Hepatocyte (in vitro differentiated cells): ENCODE data around the gene PLEKHA4. TPM values are rescaled to one million over a fixed set of nuclear protein-coding genes. Genes with fewer than 3 reads are reported as not detected.

Experiments
- DNase-seq: peaks from one replicate; pipeline ENCODE4 v3.0.0-alpha.2; 2016; ENCODE audit warnings: low spot score
- H2AFZ ChIP-seq: fragments of 200-600 bp; sonication (generic); 2 replicates; pipeline ENCODE4 v1.6.0; 2016; ENCODE audit warnings: antibody characterized with exemption, mild to moderate bottlenecking
- H3K27ac ChIP-seq: fragments of 200-600 bp; sonication (generic); 2 replicates; pipeline ENCODE4 v1.5.1; 2016; ENCODE audit warnings: mild to moderate bottlenecking
- H3K27me3 ChIP-seq: fragments of 200-600 bp; sonication (generic); 2 replicates; pipeline ENCODE4 v1.6.1; 2016
- H3K36me3 ChIP-seq: fragments of 200-600 bp; sonication (generic); replicated peaks from 2 replicates; pipeline ENCODE4 v1.5.1; 2016; ENCODE audit warnings: low read depth; ENCODE audit not compliant: insufficient read depth
- H3K4me1 ChIP-seq: fragments of 200-600 bp; sonication (generic); 2 replicates; pipeline ENCODE4 v1.5.1; 2016; ENCODE audit warnings: mild to moderate bottlenecking, moderate library complexity; ENCODE audit not compliant: insufficient read depth
- H3K4me2 ChIP-seq: fragments of 200-600 bp; sonication (generic); 2 replicates; pipeline ENCODE4 v1.6.0; 2016
- H3K4me3 ChIP-seq: fragments of 200-600 bp; sonication (generic); 2 replicates; pipeline ENCODE4 v1.5.1; 2016; ENCODE audit warnings: mild to moderate bottlenecking
- H3K79me2 ChIP-seq: fragments of 200-600 bp; sonication (generic); 2 replicates; pipeline ENCODE4 v1.6.0; 2017; ENCODE audit warnings: mild to moderate bottlenecking
- H3K9me2 ChIP-seq: fragments of 200-600 bp; sonication (generic); replicated peaks from 2 replicates; pipeline ENCODE4 v1.6.0; 2017; ENCODE audit warnings: mild to moderate bottlenecking; ENCODE audit not compliant: insufficient read depth
- H3K9me3 ChIP-seq: fragments of 200-600 bp; sonication (generic); 2 replicates; pipeline ENCODE4 v1.5.1; 2016; ENCODE audit warnings: low read depth, mild to moderate bottlenecking
- H4K20me1 ChIP-seq: fragments of 200-600 bp; sonication (generic); 2 replicates; pipeline ENCODE4 v1.6.0; 2016; ENCODE audit warnings: mild to moderate bottlenecking; ENCODE audit not compliant: insufficient read depth, poor library complexity, severe bottlenecking
- CTCF ChIP-seq: fragments of 200-600 bp; sonication (generic); IDR thresholded peaks from 2 replicates; pipeline ENCODE4 v1.5.1; 2016; ENCODE audit warnings: antibody characterized with exemption, mild to moderate bottlenecking; ENCODE audit not compliant: poor library complexity
- EZH2 ChIP-seq: fragments of 200-600 bp; sonication (generic); IDR thresholded peaks from 2 replicates; pipeline ENCODE4 v1.6.1; 2016; ENCODE audit warnings: antibody characterized with exemption, mild to moderate bottlenecking, borderline replicate concordance
- EZH2phosphoT487 ChIP-seq: fragments of 200-600 bp; sonication (generic); IDR thresholded peaks from one replicate; pipeline ENCODE4 v1.6.1; 2018; ENCODE audit warnings: antibody characterized with exemption, mild to moderate bottlenecking, low read depth, moderate library complexity; ENCODE audit not compliant: unreplicated experiment, severe bottlenecking
- WGBS: methylation state at CpG from one replicate; pipeline ENCODE4 v1.1.6; 2016; ENCODE audit warnings: low lambda C conversion rate; ENCODE audit errors: missing lambda C conversion rate; 5-methylcytosine and 5-hydroxymethylcytosine counted together
- polyA plus RNA-seq: library from polyadenylated mRNA; unstranded; fragments of >200 nt; fragmentation: Nextera tagmentation; extraction: Ambion mirVana; gene quantifications from 2 replicates; pipeline ENCODE4 v1.2.1, GENCODE V29; 2016
- total RNA-seq: library from RNA; depleted of rRNA; stranded (reverse); fragments of >200 nt; gene quantifications from 2 replicates; pipeline ENCODE4 v1.2.3, GENCODE V29; 2014

The PLEKHA4 gene
- total and polyA plus RNA-seq, 2 experiments from 2014 or later: 7.3 to 15.1 TPM

DNA sequence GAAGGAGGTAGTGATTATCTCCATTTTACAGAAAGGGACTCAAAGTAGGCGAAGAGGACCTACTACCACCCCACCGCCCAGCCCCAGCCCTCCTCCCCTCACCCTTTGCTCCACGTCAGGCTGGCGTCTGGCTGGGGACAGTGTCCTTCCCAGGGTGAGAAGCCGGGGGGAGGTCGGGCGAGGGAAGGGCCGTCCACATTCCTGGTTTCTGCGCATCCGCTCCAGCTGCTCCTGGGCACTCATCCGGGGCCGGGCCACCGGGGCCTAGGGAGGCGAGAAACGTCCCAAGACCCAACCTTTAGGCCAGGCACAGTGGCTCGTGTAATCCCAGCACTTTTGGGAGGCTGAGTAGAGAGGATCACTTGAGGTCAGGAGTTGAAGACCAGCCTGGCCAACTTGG, 27.4 kb downstream of the PLEKHA4 start:
- H3K79me2 ChIP-seq: no peaks in the 10 kb centered on the region
- H3K27ac ChIP-seq: no peak overlapping the region
- no peaks in the 10 kb centered on the region for H4K20me1 ChIP-seq
- H3K4me2 ChIP-seq: no peak overlapping the region
- H3K9me2 ChIP-seq: no peaks in the 10 kb centered on the region
- H2AFZ ChIP-seq: no peak overlapping the region
- no peaks in the 10 kb centered on the region for H3K4me1 ChIP-seq
- no peak overlapping the region for H3K4me3 ChIP-seq
- 98% methylated on average over 12 of the region's 16 CpGs for WGBS
- no peaks in the 10 kb centered on the region for H3K27me3 ChIP-seq
- DNase-seq: no peak
- no peaks in the 10 kb centered on the region for H3K9me3 ChIP-seq
- H3K36me3 ChIP-seq: no peaks in the 10 kb centered on the region
- TF ChIP-seq EZH2phosphoT487 (no peak), CTCF (no peak), EZH2 (no peak)

DNA sequence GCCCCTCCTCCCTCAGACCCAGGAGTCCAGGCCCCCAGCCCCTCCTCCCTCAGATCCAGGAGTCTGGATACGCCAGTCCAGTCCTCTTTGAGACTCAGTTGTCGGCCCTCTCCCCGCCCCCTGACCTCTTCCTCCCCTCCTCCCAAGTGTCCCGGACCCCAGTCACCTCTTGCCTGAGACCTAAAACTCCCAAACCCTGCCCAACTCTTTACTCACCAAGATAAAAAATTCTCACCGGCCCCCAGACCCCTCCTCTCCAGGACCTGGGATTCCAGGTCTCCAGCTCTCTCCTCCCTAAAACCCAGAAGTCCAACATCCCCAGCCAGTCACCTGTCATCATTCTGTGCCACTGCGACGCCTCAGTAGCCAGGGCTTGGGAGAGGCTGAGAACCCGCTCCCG, 30.7 kb downstream of the PLEKHA4 start:
- Histone ChIP-seq H3K27ac (peak overlapping the region; percentile 97), H4K20me1 (no peaks in the 10 kb centered on the region), H3K9me3 (no peaks in the 10 kb centered on the region), H3K4me2 (peak overlapping the region; percentile 76), H3K4me1 (no peaks in the 10 kb centered on the region), H3K36me3 (no peaks in the 10 kb centered on the region), H3K79me2 (peaks cover 7% of the 10 kb centered on the region), H3K9me2 (no peaks in the 10 kb centered on the region), H2AFZ (peak overlapping the region; percentile 67), H3K4me3 (no peak overlapping the region), H3K27me3 (no peaks in the 10 kb centered on the region)
- 64% methylated on average over 7 of the region's 9 CpGs for WGBS
- TF ChIP-seq CTCF (no peak), EZH2 (no peak), EZH2phosphoT487 (no peak)
- no peak for DNase-seq

- Histone ChIP-seq H3K36me3 (no peaks in the 10 kb centered on the region), H4K20me1 (no peaks in the 10 kb centered on the region), H3K4me1 (no peaks in the 10 kb centered on the region), H3K27me3 (no peaks in the 10 kb centered on the region), H3K9me2 (no peaks in the 10 kb centered on the region), H3K79me2 (peaks cover 7% of the 10 kb centered on the region), H3K4me2 (peak overlapping the region; percentile 76), H3K4me3 (peak overlapping the region; percentile 25), H3K9me3 (no peaks in the 10 kb centered on the region), H3K27ac (peak overlapping the region; percentile 97), H2AFZ (peak overlapping the region; percentile 67)
- WGBS: 8% methylated on average over 11 of the region's 29 CpGs
- TF ChIP-seq EZH2phosphoT487: no peak
- TF ChIP-seq CTCF: no peak
- DNase-seq: peak; percentile 92
Observed at GRCh38 chr19:48837051-48837524, 31.3 kb downstream of the PLEKHA4 start.
